ENCODE measurements around the gene DNAAF1.
A peak's percentile ranks its signal among the peaks of the same experiment; 100 is the strongest.

The DNAAF1 gene

GRCh38 chr16:84124257-84125073 lies 20.6 kb upstream of the DNAAF1 start:
- DNase-seq (ENCODE audit: low read depth) = no peak

GRCh38 chr16:84131117-84131516 lies 14.0 kb upstream of the DNAAF1 start:
- no peak for DNase-seq (ENCODE audit: low read depth)

- no peak for DNase-seq (ENCODE audit: low read depth)
Observed at GRCh38 chr16:84132527-84133285, 12.4 kb upstream of the DNAAF1 start.

GRCh38 chr16:84136331-84137125 lies 8.6 kb upstream of the DNAAF1 start:
- DNase-seq (ENCODE audit: low read depth) = peak; percentile 47

GRCh38 chr16:84137287-84137686 lies 7.8 kb upstream of the DNAAF1 start:
- DNase-seq (ENCODE audit: low read depth) = no peak

- DNase-seq (ENCODE audit: low read depth) = no peak
Observed at GRCh38 chr16:84137769-84138357, 7.2 kb upstream of the DNAAF1 start.

GRCh38 chr16:84138500-84138823 lies 6.6 kb upstream of the DNAAF1 start:
- DNase-seq (ENCODE audit: low read depth) = no peak

GRCh38 chr16:84138824-84139627 lies 6.1 kb upstream of the DNAAF1 start:
- DNase-seq (ENCODE audit: low read depth) = no peak

- DNase-seq (ENCODE audit: low read depth) = no peak
Observed at GRCh38 chr16:84139628-84140258, 5.4 kb upstream of the DNAAF1 start.

- DNase-seq (ENCODE audit: low read depth) = no peak
Observed at GRCh38 chr16:84141143-84141670, 3.9 kb upstream of the DNAAF1 start.

GRCh38 chr16:84143081-84143480 lies 2.0 kb upstream of the DNAAF1 start:
- DNase-seq (ENCODE audit: low read depth) = no peak

GRCh38 chr16:84143784-84144199 lies 1.3 kb upstream of the DNAAF1 start:
- DNase-seq (ENCODE audit: low read depth) = peak; percentile 19

- DNase-seq (ENCODE audit: low read depth) = peak; percentile 4
Observed at GRCh38 chr16:84144209-84144858, 774 bp upstream of the DNAAF1 start.

- no peak for DNase-seq (ENCODE audit: low read depth)
Observed at GRCh38 chr16:84150926-84151325, 5.8 kb downstream of the DNAAF1 start.

GRCh38 chr16:84153660-84154214 lies 8.6 kb downstream of the DNAAF1 start:
- DNase-seq (ENCODE audit: low read depth) = no peak

- DNase-seq (ENCODE audit: low read depth) = no peak
Observed at GRCh38 chr16:84155226-84155625, 10.1 kb downstream of the DNAAF1 start.

GRCh38 chr16:84155771-84156170 lies 10.7 kb downstream of the DNAAF1 start:
- no peak for DNase-seq (ENCODE audit: low read depth)

- peak; percentile 9 for DNase-seq (ENCODE audit: low read depth)
Observed at GRCh38 chr16:84156342-84156784, 11.3 kb downstream of the DNAAF1 start.

GRCh38 chr16:84159007-84159406 lies 13.9 kb downstream of the DNAAF1 start:
- no peak for DNase-seq (ENCODE audit: low read depth)

GRCh38 chr16:84159800-84160199 lies 14.7 kb downstream of the DNAAF1 start:
- DNase-seq (ENCODE audit: low read depth) = no peak

All from amniotic epithelial cell (primary cell).